Upper lobe of left lung (tissue), 4 donors: ENCODE data around the gene ZFAND6.

Source experiments
- CTCF ChIP-seq, 6 experiments: fragments of 450-650 bp in 4 of 6; fragments of 200-600 bp in 2 of 6; sonication (generic) in 2 of 6; IDR thresholded peaks; one replicate each; pipeline ENCODE4 v1.5.1; 2016 to 2019; ENCODE audit warnings: antibody characterized with exemption in 6 of 6
- POLR2A ChIP-seq, 4 donors: fragments of 450-650 bp; IDR thresholded peaks; one replicate each; pipeline ENCODE4 v1.5.1; 2016 to 2017; ENCODE audit warnings: antibody characterized with exemption in 4 of 4, mild to moderate bottlenecking in 2 of 4
- POLR2AphosphoS5 ChIP-seq, 2 donors: sonication (generic); formaldehyde crosslinking; IDR thresholded peaks; one replicate each; pipeline ENCODE4 v1.5.1; 2017; ENCODE audit warnings: antibody characterized with exemption in 2 of 2

- no peak for TF ChIP-seq CTCF (IDR thresholded peaks at IDR 0.05)
- no peak for TF ChIP-seq POLR2A (IDR thresholded peaks at IDR 0.05)
- no peak for TF ChIP-seq POLR2AphosphoS5 (IDR thresholded peaks at IDR 0.05)
These were observed 121.5 kb downstream of the ZFAND6 start for GRCh38 chr15:80180986-80181385.
